ENCODE data around the gene MBOAT1. TPM values are rescaled to one million over a fixed set of nuclear protein-coding genes. Genes with fewer than 3 reads are reported as not detected.

The MBOAT1 gene
- total RNA-seq, 1 experiment from 2014 or later: 9.9 TPM

DNA sequence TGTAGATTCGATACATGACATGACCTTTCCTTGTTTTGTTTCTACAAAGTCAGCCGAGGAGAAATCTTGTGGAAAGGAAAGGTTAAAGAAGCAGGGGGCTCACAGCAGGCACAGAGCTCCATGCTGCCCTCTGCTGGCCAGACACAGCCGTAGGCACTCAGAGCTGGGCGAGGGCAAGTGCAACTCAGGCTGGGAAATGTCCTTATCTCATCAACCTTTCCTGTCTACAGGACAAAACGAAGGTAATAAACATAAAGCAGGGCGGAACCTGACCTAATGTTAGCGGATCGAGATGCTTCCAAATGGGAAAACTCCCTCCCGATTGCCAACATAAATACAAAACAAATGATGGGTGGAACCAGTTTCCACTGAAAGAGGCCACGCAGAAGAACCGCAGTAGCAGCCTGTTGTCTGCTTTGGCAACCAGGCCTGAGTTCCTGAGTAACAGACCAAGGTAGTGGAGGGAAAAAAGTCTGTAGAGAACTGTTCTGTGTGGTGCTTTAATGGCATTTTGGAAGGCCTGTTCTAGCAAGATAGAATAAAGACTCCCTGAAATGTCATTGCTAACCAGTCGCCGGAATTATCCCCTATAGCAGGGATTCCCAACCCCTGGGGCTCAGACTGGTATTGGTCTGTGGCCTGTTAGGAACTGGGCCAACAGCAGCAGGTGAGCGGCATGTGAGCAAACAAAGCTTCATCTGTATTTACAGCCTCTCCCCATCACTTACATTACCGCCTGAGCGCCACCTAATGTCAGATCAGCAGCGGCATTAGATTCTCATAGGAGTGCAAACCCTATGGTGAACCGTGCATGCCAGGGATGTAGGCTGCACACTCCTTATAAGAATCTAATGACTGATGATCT lies 85.2 kb downstream of the MBOAT1 start:
- Histone ChIP-seq H3K4ac (ENCODE audit: low read depth, low read length) (no peak overlapping the region), H3K56ac (ENCODE audit: insufficient read length, low read depth, low read length) (no peak overlapping the region), H3K9me3 (ENCODE audit: control insufficient read depth, low read depth, low read length) (no peaks in the 10 kb centered on the region), H4K20me1 (ENCODE audit: control insufficient read depth, insufficient read depth, insufficient read length) (no peaks in the 10 kb centered on the region), H2BK120ac (ENCODE audit: low read depth, low read length, poor library complexity, severe bottlenecking) (no peak overlapping the region), H3K9ac (ENCODE audit: extremely low read depth, insufficient read length, low read length) (no peak overlapping the region), H3K4me1 (ENCODE audit: insufficient read depth, low read length) (no peaks in the 10 kb centered on the region), H2BK20ac (ENCODE audit: low read depth, low read length, poor library complexity, severe bottlenecking) (no peak overlapping the region), H3T11ph (ENCODE audit: low read length) (no peak overlapping the region), H4K91ac (ENCODE audit: insufficient read length, low read depth, low read length) (no peak overlapping the region), H3K23me2 (ENCODE audit: insufficient read length, low read depth, low read length, poor library complexity, severe bottlenecking) (no peaks in the 10 kb centered on the region), H4K8ac (replicated peaks; ENCODE audit: insufficient read length, low read depth, low read length) (no peak overlapping the region), H2BK12ac (ENCODE audit: insufficient read length, low read depth, low read length) (no peak overlapping the region), H3K18ac (ENCODE audit: insufficient read length, low read depth, low read length) (no peak overlapping the region), H3K14ac (ENCODE audit: insufficient read depth, low read length) (no peak overlapping the region), H2BK5ac (ENCODE audit: insufficient read length, low read length) (no peak overlapping the region), H2AK5ac (ENCODE audit: insufficient read length, low read length) (no peak overlapping the region), H2BK15ac (ENCODE audit: low read depth, low read length) (no peak overlapping the region), H3K27me3 (ENCODE audit: insufficient read depth, low read length) (no peaks in the 10 kb centered on the region), H3K4me2 (ENCODE audit: insufficient read depth, insufficient read length, low read length) (no peak overlapping the region), H3K79me2 (ENCODE audit: insufficient read depth, low read length) (no peaks in the 10 kb centered on the region), H3K79me1 (ENCODE audit: insufficient read depth, low read depth, low read length, poor library complexity, severe bottlenecking) (no peaks in the 10 kb centered on the region), H4K5ac (ENCODE audit: insufficient read length, low read depth, low read length) (no peak overlapping the region), H3K27ac (ENCODE audit: insufficient read length, low read depth, low read length) (no peak overlapping the region), H2AFZ (ENCODE audit: low read length) (no peak overlapping the region), H3K23ac (ENCODE audit: insufficient read length, low read depth, low read length) (no peak overlapping the region)
- WGBS (ENCODE audit: extremely low coverage, insufficient read length, low lambda C conversion rate): no CpG with 5 or more reads among the region's 18 CpGs
- TF ChIP-seq CTCF (conservative IDR thresholded peaks at IDR 0.05): peak; percentile 97
- peak; percentile 76 for DNase-seq
- peak overlapping the region in 1 of 3 experiments; percentile 83; a peak in 3 of 7 replicates for H3K27ac Mint-ChIP-seq
- no peaks in the 10 kb centered on the region for H3K9me3 Mint-ChIP-seq
- H3K27me3 Mint-ChIP-seq (ENCODE audit: low read depth): no peaks in the 10 kb centered on the region
- H3K36me3 Mint-ChIP-seq (ENCODE audit: insufficient read depth in 1 of 3, low read depth in 3 of 3): peaks cover 1 to 6% (median 6%) of the 10 kb centered on the region in 3 experiments; a peak in 4 of 7 replicates
- peak overlapping the region in 1 of 2 experiments; percentile 12; a peak in 1 of 5 replicates for H3K4me3 Mint-ChIP-seq
- H3K4me1 Mint-ChIP-seq: peaks cover 8 to 11% of the 10 kb centered on the region in 2 experiments
